Uterus (tissue), 2 donors: ENCODE results near the gene MPDU1.
A peak's percentile ranks its signal among the peaks of the same experiment; 100 is the strongest.

Experiments
- POLR2A ChIP-seq, 2 donors: fragments of 450-650 bp; IDR thresholded peaks; one replicate each; pipeline ENCODE4 v1.6.1; 2016; ENCODE audit warnings: antibody characterized with exemption in 2 of 2, mild to moderate bottlenecking in 1 of 2, moderate library complexity in 1 of 2
- TF ChIP-seq, protein P1 (sequence below), 4 experiments: fragments of 200-600 bp in 2 of 4; fragments of 450-650 bp in 2 of 4; sonication (generic) in 2 of 4; IDR thresholded peaks; one replicate each; pipeline ENCODE4 v1.5.1; 2016 to 2019; ENCODE audit warnings: antibody characterized with exemption in 4 of 4, mild to moderate bottlenecking in 2 of 4, moderate library complexity in 1 of 4

DNA sequence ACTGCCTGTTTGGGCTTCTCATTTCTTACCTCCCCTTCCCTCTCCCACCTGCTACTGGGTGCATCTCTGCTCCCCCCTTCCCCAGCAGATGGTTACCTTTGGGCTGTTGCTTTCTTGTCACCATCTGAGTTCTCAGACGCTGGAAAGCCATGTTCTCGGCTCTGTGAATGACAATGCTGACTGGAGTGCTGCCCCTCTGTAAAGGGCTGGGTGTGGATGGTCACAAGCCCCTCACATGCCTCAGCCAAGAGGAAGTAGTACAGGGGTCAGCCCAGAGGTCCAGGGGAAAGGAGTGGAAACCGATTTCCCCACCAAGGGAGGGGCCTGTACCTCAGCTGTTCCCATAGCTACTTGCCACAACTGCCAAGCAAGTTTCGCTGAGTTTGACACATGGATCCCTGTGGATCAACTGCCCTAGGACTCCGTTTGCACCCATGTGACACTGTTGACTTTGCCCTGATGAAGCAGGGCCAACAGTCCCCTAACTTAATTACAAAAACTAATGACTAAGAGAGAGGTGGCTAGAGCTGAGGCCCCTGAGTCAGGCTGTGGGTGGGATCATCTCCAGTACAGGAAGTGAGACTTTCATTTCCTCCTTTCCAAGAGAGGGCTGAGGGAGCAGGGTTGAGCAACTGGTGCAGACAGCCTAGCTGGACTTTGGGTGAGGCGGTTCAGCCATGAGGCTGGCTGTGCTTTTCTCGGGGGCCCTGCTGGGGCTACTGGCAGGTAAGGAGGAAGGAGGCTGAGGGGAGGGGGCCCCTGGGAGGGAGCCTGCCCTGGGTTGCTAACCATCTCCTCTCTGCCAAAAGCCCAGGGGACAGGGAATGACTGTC, 4.4 kb upstream of the MPDU1 start, which contains the start of gene CD68:
- peak in 1 of 2 donors; percentile 30 for TF ChIP-seq POLR2A (IDR thresholded peaks at IDR 0.05)
- TF ChIP-seq, protein P1, sequence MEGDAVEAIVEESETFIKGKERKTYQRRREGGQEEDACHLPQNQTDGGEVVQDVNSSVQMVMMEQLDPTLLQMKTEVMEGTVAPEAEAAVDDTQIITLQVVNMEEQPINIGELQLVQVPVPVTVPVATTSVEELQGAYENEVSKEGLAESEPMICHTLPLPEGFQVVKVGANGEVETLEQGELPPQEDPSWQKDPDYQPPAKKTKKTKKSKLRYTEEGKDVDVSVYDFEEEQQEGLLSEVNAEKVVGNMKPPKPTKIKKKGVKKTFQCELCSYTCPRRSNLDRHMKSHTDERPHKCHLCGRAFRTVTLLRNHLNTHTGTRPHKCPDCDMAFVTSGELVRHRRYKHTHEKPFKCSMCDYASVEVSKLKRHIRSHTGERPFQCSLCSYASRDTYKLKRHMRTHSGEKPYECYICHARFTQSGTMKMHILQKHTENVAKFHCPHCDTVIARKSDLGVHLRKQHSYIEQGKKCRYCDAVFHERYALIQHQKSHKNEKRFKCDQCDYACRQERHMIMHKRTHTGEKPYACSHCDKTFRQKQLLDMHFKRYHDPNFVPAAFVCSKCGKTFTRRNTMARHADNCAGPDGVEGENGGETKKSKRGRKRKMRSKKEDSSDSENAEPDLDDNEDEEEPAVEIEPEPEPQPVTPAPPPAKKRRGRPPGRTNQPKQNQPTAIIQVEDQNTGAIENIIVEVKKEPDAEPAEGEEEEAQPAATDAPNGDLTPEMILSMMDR (IDR thresholded peaks at IDR 0.05) = no peak
